H1 (cell line): ENCODE data around the gene GDPD1. TPM values are rescaled to one million over a fixed set of nuclear protein-coding genes. Genes with fewer than 3 reads are reported as not detected.

Experiments used
- polyA plus RNA-seq, 7 experiments: library from polyadenylated mRNA; depleted of rRNA in 3 of 7; stranded (reverse) in 5 of 7; unstranded in 2 of 7; fragments of >200 nt in 5 of 7; fragments of 200-250 nt in 2 of 7; gene quantifications; 1 replicate in 5 of 7; 2 replicates in 1 of 7; 4 replicates in 1 of 7; pipeline versions ENCODE4 v1.2.1 to v1.2.3, GENCODE V29; 2011 to 2013; ENCODE audit warnings: missing spikeins in 2 of 7, mixed read lengths in 2 of 7
- total RNA-seq: library from RNA; stranded (reverse); fragmentation: NEBNext Ultra II Directional; extraction: Animal tissue kit (Norgen Biotek cat#: 25700); gene quantifications from 2 replicates; pipeline ENCODE4 v1.2.1, GENCODE V29; 2021
- TF ChIP-seq, protein P1 (sequence below): IDR thresholded peaks from 2 replicates; pipeline ENCODE4 v1.6.1; 2011; ENCODE audit warnings: low read length, improper control_type of control experiment

GDPD1 gene
- total and polyA plus RNA-seq, 2 of the 8 experiments (the other 6 are each of a cell fraction or from before 2014, with no cell fraction given) = 3.2 to 7.7 TPM

DNA sequence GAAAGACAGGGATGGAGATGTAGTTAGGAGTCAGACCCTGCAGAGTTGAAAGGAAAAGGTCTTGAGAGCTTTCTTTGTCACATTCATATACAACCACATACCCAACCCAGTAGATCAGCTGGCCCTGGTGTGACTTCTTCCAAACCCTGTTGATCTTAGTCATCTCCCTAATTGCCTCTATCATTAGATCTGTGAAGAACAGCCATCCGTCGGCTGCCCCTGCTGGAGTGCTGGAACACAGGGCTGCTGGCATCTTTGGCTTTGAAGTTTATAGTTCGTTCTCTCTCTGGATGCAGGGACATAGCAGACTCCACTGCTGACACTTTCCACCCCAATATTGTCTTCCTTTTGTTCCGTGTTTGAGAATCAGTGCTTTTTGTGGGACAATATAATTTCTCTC, 20.9 kb upstream of the GDPD1 start (continued):
- TF ChIP-seq, protein P1, sequence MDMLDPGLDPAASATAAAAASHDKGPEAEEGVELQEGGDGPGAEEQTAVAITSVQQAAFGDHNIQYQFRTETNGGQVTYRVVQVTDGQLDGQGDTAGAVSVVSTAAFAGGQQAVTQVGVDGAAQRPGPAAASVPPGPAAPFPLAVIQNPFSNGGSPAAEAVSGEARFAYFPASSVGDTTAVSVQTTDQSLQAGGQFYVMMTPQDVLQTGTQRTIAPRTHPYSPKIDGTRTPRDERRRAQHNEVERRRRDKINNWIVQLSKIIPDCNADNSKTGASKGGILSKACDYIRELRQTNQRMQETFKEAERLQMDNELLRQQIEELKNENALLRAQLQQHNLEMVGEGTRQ = no peak
